ENCODE results near the gene COPG2. TPM values are rescaled to one million over a fixed set of nuclear protein-coding genes. Genes with fewer than 3 reads are reported as not detected.
"Not testable (repeated sequence)": the region's sequence is repeated elsewhere in the genome, so short reads cannot be mapped to it uniquely, and the experiment has no call there.

Gene COPG2
- total and polyA plus RNA-seq, 5 donors, result 9.4 to 18.1 (median 15.0) TPM

- WGBS, result 98% methylated on average over 1 of the region's 1 CpG
- Histone ChIP-seq H3K4me1 (ENCODE audit: control insufficient read depth, insufficient read depth, low read length) (no peaks in the 10 kb centered on the region), H3K9me3 (ENCODE audit: control insufficient read depth, low read length) (no peaks in the 10 kb centered on the region), H3K27ac (ENCODE audit: low read length) (no peak overlapping the region), H3K4me3 (ENCODE audit: low read length) (no peak overlapping the region), H3K27me3 (ENCODE audit: control insufficient read depth, insufficient read depth) (no peaks in the 10 kb centered on the region)
- ATAC-seq (no peak), DNase-seq (no peak)
- intact Hi-C loops (cut with DNase I), result no loop called here
These were observed 54.1 kb downstream of the COPG2 start for GRCh38 chr7:130614449-130614848.

GRCh38 chr7:130611218-130611617 is 57.3 kb downstream of the COPG2 start:
- H3K27me3 ChIP-seq (ENCODE audit: control insufficient read depth, insufficient read depth), result no peaks in the 10 kb centered on the region
- 90% methylated on average over 4 of the region's 4 CpGs for WGBS
- no peak for ATAC-seq
- DNase-seq, result no peak
- H3K4me3 ChIP-seq (ENCODE audit: low read length), result no peak overlapping the region
- H3K4me1 ChIP-seq (ENCODE audit: control insufficient read depth, insufficient read depth, low read length), result no peaks in the 10 kb centered on the region
- no peak overlapping the region for H3K27ac ChIP-seq (ENCODE audit: low read length)
- H3K9me3 ChIP-seq (ENCODE audit: control insufficient read depth, low read length), result no peaks in the 10 kb centered on the region
- intact Hi-C loops (cut with DNase I), result no loop called here

DNA sequence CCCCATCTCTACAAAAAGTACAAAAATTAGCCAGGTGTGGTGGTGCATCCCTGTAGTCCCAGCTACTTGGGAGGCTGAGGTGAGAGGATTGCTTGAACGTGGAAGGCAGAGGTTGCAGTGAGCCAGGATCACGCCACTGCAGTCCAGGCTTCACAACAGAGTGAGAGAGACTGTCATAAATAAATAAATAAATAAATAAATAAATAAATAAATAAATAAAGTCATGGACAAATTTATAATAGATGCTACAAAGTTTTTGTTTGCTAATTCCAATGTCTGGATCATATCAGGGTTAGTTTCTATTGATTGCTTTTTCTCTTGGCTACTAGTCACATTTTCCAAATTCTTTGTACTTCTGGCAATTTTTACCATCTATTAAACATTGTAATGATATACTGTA is 61.5 kb downstream of the COPG2 start:
- H3K27ac ChIP-seq (ENCODE audit: low read length); intact Hi-C loops (cut with DNase I); H3K4me3 ChIP-seq (ENCODE audit: low read length); DNase-seq; H3K27me3 ChIP-seq (ENCODE audit: control insufficient read depth, insufficient read depth); H3K9me3 ChIP-seq (ENCODE audit: control insufficient read depth, low read length); H3K4me1 ChIP-seq (ENCODE audit: control insufficient read depth, insufficient read depth, low read length); ATAC-seq: not testable (repeated sequence)
- WGBS, result 100% methylated on average over 2 of the region's 2 CpGs

- no peak for DNase-seq
- Histone ChIP-seq H3K27me3 (ENCODE audit: control insufficient read depth, insufficient read depth) (no peaks in the 10 kb centered on the region), H3K4me3 (ENCODE audit: low read length) (no peak overlapping the region), H3K4me1 (ENCODE audit: control insufficient read depth, insufficient read depth, low read length) (no peaks in the 10 kb centered on the region), H3K27ac (ENCODE audit: low read length) (no peak overlapping the region), H3K9me3 (ENCODE audit: control insufficient read depth, low read length) (no peaks in the 10 kb centered on the region)
- ATAC-seq, result no peak
- WGBS, result 91% methylated on average over 1 of the region's 1 CpG
- intact Hi-C loops (cut with DNase I), result no loop called here
These were observed 62.4 kb downstream of the COPG2 start for GRCh38 chr7:130606161-130606560.

DNA sequence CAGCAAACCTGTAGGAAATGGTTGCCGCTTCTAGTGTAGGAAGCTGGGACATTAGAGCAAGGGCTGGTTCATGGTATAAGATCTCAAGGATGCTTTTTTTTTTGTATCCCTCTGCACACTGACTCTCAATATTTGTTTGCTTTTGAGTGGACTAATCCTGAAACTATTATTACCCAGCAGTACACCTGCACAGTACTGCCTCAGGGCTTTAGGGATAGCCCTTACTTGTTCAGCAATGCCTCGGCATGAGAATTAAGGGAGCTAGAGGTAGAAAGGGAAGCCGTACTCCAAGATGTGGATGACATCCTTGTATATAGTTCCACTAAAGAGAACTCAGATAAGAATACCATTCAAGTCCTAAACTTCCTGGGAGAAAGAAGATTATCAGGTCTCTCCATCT is 70.5 kb downstream of the COPG2 start:
- WGBS, result 98% methylated on average over 3 of the region's 3 CpGs
- Histone ChIP-seq H3K4me1 (ENCODE audit: control insufficient read depth, insufficient read depth, low read length) (no peaks in the 10 kb centered on the region), H3K9me3 (ENCODE audit: control insufficient read depth, low read length) (no peaks in the 10 kb centered on the region), H3K27me3 (ENCODE audit: control insufficient read depth, insufficient read depth) (no peaks in the 10 kb centered on the region), H3K27ac (ENCODE audit: low read length) (no peak overlapping the region), H3K4me3 (ENCODE audit: low read length) (no peak overlapping the region)
- DNase-seq, result no peak
- no peak for ATAC-seq
- intact Hi-C loops (cut with DNase I), result no loop called here

DNA sequence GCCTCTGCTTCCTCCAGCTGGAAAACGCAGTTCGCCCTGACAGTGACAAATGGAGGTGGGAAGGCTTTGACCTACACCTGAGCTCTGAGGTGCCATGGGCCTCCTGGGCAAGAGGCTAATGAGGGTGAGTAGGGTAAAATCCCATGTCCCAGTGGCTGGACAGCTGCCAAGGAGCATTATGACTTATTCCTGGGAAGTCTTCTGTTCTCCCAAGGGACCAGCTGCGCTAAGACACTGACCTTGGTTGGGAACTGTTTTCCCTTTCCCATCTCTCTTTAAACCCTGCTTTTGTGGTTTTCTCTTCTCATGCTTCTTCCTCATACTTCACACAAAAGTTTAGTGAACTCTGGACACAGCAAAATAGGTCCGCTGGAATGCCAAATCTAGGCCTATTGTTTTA is 72.6 kb downstream of the COPG2 start:
- 87% methylated on average over 4 of the region's 4 CpGs for WGBS
- no peaks in the 10 kb centered on the region for H3K9me3 ChIP-seq (ENCODE audit: control insufficient read depth, low read length)
- no peaks in the 10 kb centered on the region for H3K27me3 ChIP-seq (ENCODE audit: control insufficient read depth, insufficient read depth)
- intact Hi-C loops (cut with DNase I), result no loop called here
- ATAC-seq (no peak), DNase-seq (peak in 1 of 3 donors; percentile 37)
- H3K27ac ChIP-seq (ENCODE audit: low read length), result no peak overlapping the region
- H3K4me1 ChIP-seq (ENCODE audit: control insufficient read depth, insufficient read depth, low read length), result no peaks in the 10 kb centered on the region
- no peak overlapping the region for H3K4me3 ChIP-seq (ENCODE audit: low read length)

GRCh38 chr7:130593033-130593432 is 75.5 kb downstream of the COPG2 start:
- intact Hi-C loops (cut with DNase I), result no loop called here
- Histone ChIP-seq H3K9me3 (ENCODE audit: control insufficient read depth, low read length) (no peaks in the 10 kb centered on the region), H3K27ac (ENCODE audit: low read length) (no peak overlapping the region), H3K4me1 (ENCODE audit: control insufficient read depth, insufficient read depth, low read length) (no peaks in the 10 kb centered on the region), H3K27me3 (ENCODE audit: control insufficient read depth, insufficient read depth) (no peaks in the 10 kb centered on the region), H3K4me3 (ENCODE audit: low read length) (no peak overlapping the region)
- ATAC-seq (no peak), DNase-seq (no peak)
- WGBS, result 99% methylated on average over 1 of the region's 1 CpG

DNA sequence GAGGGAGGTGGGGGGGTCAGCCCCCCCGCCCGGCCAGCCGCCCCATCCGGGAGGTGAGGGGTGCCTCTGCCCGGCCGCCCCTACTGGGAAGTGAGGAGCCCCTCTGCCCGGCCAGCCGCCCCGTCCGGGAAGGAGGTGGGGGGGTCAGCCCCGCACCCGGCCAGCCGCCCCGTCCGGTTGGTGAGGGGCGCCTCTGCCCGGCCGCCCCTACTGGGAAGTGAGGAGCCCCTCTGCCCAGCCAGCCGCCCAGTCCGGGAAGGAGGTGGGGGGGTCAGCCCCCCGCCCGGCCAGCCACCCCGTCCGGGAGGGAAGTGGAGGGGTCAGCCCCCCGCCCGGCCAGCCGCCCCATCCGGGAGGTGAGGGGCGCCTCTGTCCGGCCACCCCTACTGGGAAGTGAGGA is 77.1 kb downstream of the COPG2 start:
- H3K9me3 ChIP-seq (ENCODE audit: control insufficient read depth, low read length); H3K4me3 ChIP-seq (ENCODE audit: low read length); H3K27ac ChIP-seq (ENCODE audit: low read length); H3K27me3 ChIP-seq (ENCODE audit: control insufficient read depth, insufficient read depth); H3K4me1 ChIP-seq (ENCODE audit: control insufficient read depth, insufficient read depth, low read length); ATAC-seq; intact Hi-C loops (cut with DNase I): not testable (repeated sequence)
- 96% methylated on average over 25 of the region's 30 CpGs for WGBS
- DNase-seq, result peak in 1 of 3 donors; percentile 51

DNA sequence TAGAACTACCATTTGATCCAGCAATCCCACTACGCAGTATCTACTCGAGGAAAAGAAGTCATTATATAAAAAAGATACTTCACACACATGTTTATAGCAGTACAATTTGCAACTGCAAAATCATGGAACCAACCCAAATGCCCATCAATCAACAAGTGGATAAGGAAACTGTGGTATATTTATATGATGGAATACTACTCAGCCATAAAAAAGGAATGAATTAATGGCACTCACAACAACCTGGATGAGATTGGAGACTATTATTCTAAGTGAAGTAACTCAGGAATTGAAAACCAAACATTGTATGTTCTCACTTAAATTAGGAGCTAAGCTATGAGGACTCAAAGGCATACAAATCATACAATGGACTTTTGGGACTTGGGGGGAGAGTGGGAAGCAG is 82.6 kb downstream of the COPG2 start:
- H3K4me3 ChIP-seq (ENCODE audit: low read length); DNase-seq; H3K9me3 ChIP-seq (ENCODE audit: control insufficient read depth, low read length); H3K27ac ChIP-seq (ENCODE audit: low read length); ATAC-seq; intact Hi-C loops (cut with DNase I); H3K4me1 ChIP-seq (ENCODE audit: control insufficient read depth, insufficient read depth, low read length); H3K27me3 ChIP-seq (ENCODE audit: control insufficient read depth, insufficient read depth): not testable (repeated sequence)
- WGBS, result 98% methylated on average over 2 of the region's 2 CpGs

- ATAC-seq; H3K4me3 ChIP-seq (ENCODE audit: low read length); H3K27ac ChIP-seq (ENCODE audit: low read length); intact Hi-C loops (cut with DNase I); DNase-seq; H3K4me1 ChIP-seq (ENCODE audit: control insufficient read depth, insufficient read depth, low read length); H3K27me3 ChIP-seq (ENCODE audit: control insufficient read depth, insufficient read depth); H3K9me3 ChIP-seq (ENCODE audit: control insufficient read depth, low read length): not testable (repeated sequence)
- WGBS, result 86% methylated on average over 3 of the region's 3 CpGs
These were observed 93.4 kb downstream of the COPG2 start for GRCh38 chr7:130575110-130575509.

GRCh38 chr7:130570144-130570543 is 98.4 kb downstream of the COPG2 start:
- H3K9me3 ChIP-seq (ENCODE audit: control insufficient read depth, low read length); H3K4me3 ChIP-seq (ENCODE audit: low read length); H3K27me3 ChIP-seq (ENCODE audit: control insufficient read depth, insufficient read depth); ATAC-seq; H3K27ac ChIP-seq (ENCODE audit: low read length); H3K4me1 ChIP-seq (ENCODE audit: control insufficient read depth, insufficient read depth, low read length); DNase-seq; intact Hi-C loops (cut with DNase I): not testable (repeated sequence)

DNA sequence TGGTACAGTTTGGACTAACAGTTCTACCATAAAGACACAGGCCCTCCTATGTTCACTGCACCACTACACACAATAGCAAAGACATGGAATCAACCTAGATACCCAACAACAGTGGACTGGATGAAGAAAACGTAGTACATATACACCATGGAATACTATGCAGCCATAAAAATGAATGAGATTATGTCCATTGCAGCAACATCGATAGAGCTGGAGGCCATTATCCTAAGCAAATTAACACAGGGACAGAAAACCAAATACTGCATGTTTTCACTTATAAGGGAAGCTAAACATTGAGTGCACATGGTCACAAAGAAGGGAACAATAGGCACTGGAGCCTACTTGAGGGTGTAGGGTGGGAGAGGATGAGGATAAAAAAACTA is 101.7 kb downstream of the COPG2 start:
- peaks cover 2% of the 10 kb centered on the region for H3K4me1 ChIP-seq (ENCODE audit: control insufficient read depth, insufficient read depth, low read length)
- H3K9me3 ChIP-seq (ENCODE audit: control insufficient read depth, low read length), result no peaks in the 10 kb centered on the region
- no peak overlapping the region for H3K4me3 ChIP-seq (ENCODE audit: low read length)
- peak overlapping the region; percentile 81 for H3K27ac ChIP-seq (ENCODE audit: low read length)
- intact Hi-C loops (cut with DNase I), result no loop called here
- 83% methylated on average over 2 of the region's 2 CpGs for WGBS
- DNase-seq (no peak), ATAC-seq (no peak)
- H3K27me3 ChIP-seq (ENCODE audit: control insufficient read depth, insufficient read depth), result no peaks in the 10 kb centered on the region

All from right cardiac atrium (tissue), 5 donors.